DOHH2 (cell line): ENCODE data around the gene RB1.
A peak's percentile ranks its signal among the peaks of the same experiment; 100 is the strongest.

ENCODE experiments used
- CTCF ChIP-seq: fragments of 200-600 bp; sonication (generic); IDR thresholded peaks from one replicate; pipeline ENCODE4 v1.5.1; 2014; ENCODE audit warnings: antibody characterized with exemption, mild to moderate bottlenecking, low read depth, low read length; ENCODE audit not compliant: poor library complexity, severe bottlenecking
- EZH2phosphoT487 ChIP-seq: fragments of 200-600 bp; sonication (generic); IDR thresholded peaks from 2 replicates; pipeline ENCODE4 v1.6.1; 2017; ENCODE audit warnings: borderline replicate concordance, mild to moderate bottlenecking, antibody characterized with exemption, low read length, moderate library complexity, mixed read lengths

GRCh38 chr13:48334534-48335127, 31.1 kb downstream of the RB1 start:
- TF ChIP-seq CTCF = peak; percentile 75
- no peak for TF ChIP-seq EZH2phosphoT487
